ENCODE results near the gene CSMD2.
"Not testable (repeated sequence)": the region's sequence is repeated elsewhere in the genome, so short reads cannot be mapped to it uniquely, and the experiment has no call there.

Gene CSMD2

GRCh38 chr1:34083974-34084373 lies 81.1 kb downstream of the CSMD2 start:
- Histone ChIP-seq H2AFZ (ENCODE audit: low read length) (no peak overlapping the region), H3K36me3 (replicated peaks; ENCODE audit: insufficient read depth, low read length) (no peaks in the 10 kb centered on the region), H3K9me3 (replicated peaks; ENCODE audit: insufficient read depth, low read length) (no peaks in the 10 kb centered on the region), H3K4me2 (ENCODE audit: low read depth, low read length) (no peak overlapping the region), H4K20me1 (ENCODE audit: insufficient read depth, low read length) (no peaks in the 10 kb centered on the region), H3K79me2 (ENCODE audit: low read length) (no peaks in the 10 kb centered on the region), H3K27ac (ENCODE audit: low read length) (no peak overlapping the region), H3K9ac (ENCODE audit: low read length) (no peak overlapping the region), H3F3A (ENCODE audit: insufficient read depth, low read length) (no peaks in the 10 kb centered on the region), H3K4me1 (ENCODE audit: low read length) (no peaks in the 10 kb centered on the region), H3K9me2 (replicated peaks; ENCODE audit: insufficient read depth, low read length) (no peaks in the 10 kb centered on the region), H3K4me3 (ENCODE audit: low read length) (no peak overlapping the region), H3K27me3 (replicated peaks; ENCODE audit: insufficient read depth, low read length) (peaks cover 5% of the 10 kb centered on the region; the same call in 1 of the 2 replicates)
- DNase-seq: no peak
- no peak for TF ChIP-seq EZH2 (optimal IDR thresholded peaks at IDR 0.05; ENCODE audit: low read depth, low read length)
- TF ChIP-seq EZH2phosphoT487 (IDR thresholded peaks at IDR 0.05; ENCODE audit: low read length): no peak

- not testable (repeated sequence) for H3K4me2 ChIP-seq (ENCODE audit: low read depth, low read length); H3K79me2 ChIP-seq (ENCODE audit: low read length); H3K36me3 ChIP-seq (replicated peaks; ENCODE audit: insufficient read depth, low read length); H3K9me3 ChIP-seq (replicated peaks; ENCODE audit: insufficient read depth, low read length); H2AFZ ChIP-seq (ENCODE audit: low read length); H3K4me1 ChIP-seq (ENCODE audit: low read length); H3K27ac ChIP-seq (ENCODE audit: low read length); DNase-seq; H3K9ac ChIP-seq (ENCODE audit: low read length); H3F3A ChIP-seq (ENCODE audit: insufficient read depth, low read length); H4K20me1 ChIP-seq (ENCODE audit: insufficient read depth, low read length); H3K9me2 ChIP-seq (replicated peaks; ENCODE audit: insufficient read depth, low read length); H3K27me3 ChIP-seq (replicated peaks; ENCODE audit: insufficient read depth, low read length); H3K4me3 ChIP-seq (ENCODE audit: low read length)
Measured at GRCh38 chr1:34082085-34082670, 82.9 kb downstream of the CSMD2 start.

DNA sequence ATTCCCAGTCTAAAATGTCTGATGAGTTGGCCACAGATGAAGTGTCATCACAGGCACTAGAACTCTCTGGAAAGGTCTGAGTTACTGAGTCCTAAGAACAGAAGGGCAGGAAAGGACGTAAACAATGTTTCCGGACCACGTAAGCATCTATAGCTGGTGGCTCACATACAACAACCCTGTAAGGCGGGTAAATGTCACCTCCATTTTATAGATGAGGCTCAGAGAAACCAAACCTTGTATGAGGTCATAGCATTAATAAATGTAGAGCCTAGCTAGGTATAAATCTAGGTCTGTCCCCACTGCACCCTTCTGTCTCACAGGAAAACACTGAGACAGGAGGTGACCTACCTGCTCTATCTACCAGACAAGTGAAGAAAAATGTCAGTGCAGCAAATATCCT lies 86.6 kb downstream of the CSMD2 start:
- no peak for DNase-seq
- TF ChIP-seq EZH2 (optimal IDR thresholded peaks at IDR 0.05; ENCODE audit: low read depth, low read length) (no peak), EZH2phosphoT487 (IDR thresholded peaks at IDR 0.05; ENCODE audit: low read length) (no peak)
- TF ChIP-seq, protein P1, sequence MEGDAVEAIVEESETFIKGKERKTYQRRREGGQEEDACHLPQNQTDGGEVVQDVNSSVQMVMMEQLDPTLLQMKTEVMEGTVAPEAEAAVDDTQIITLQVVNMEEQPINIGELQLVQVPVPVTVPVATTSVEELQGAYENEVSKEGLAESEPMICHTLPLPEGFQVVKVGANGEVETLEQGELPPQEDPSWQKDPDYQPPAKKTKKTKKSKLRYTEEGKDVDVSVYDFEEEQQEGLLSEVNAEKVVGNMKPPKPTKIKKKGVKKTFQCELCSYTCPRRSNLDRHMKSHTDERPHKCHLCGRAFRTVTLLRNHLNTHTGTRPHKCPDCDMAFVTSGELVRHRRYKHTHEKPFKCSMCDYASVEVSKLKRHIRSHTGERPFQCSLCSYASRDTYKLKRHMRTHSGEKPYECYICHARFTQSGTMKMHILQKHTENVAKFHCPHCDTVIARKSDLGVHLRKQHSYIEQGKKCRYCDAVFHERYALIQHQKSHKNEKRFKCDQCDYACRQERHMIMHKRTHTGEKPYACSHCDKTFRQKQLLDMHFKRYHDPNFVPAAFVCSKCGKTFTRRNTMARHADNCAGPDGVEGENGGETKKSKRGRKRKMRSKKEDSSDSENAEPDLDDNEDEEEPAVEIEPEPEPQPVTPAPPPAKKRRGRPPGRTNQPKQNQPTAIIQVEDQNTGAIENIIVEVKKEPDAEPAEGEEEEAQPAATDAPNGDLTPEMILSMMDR (IDR thresholded peaks at IDR 0.05; ENCODE audit: low read length): no peak
- Histone ChIP-seq H3K27ac (ENCODE audit: low read length) (no peak overlapping the region), H3K4me3 (ENCODE audit: low read length) (no peak overlapping the region), H3K4me1 (ENCODE audit: low read length) (no peaks in the 10 kb centered on the region), H3K9me2 (replicated peaks; ENCODE audit: insufficient read depth, low read length) (no peaks in the 10 kb centered on the region), H3K79me2 (ENCODE audit: low read length) (no peaks in the 10 kb centered on the region), H2AFZ (ENCODE audit: low read length) (no peak overlapping the region), H3F3A (ENCODE audit: insufficient read depth, low read length) (no peaks in the 10 kb centered on the region), H3K9me3 (replicated peaks; ENCODE audit: insufficient read depth, low read length) (no peaks in the 10 kb centered on the region), H3K9ac (ENCODE audit: low read length) (no peak overlapping the region), H3K36me3 (replicated peaks; ENCODE audit: insufficient read depth, low read length) (no peaks in the 10 kb centered on the region), H4K20me1 (ENCODE audit: insufficient read depth, low read length) (no peaks in the 10 kb centered on the region), H3K4me2 (ENCODE audit: low read depth, low read length) (no peak overlapping the region), H3K27me3 (replicated peaks; ENCODE audit: insufficient read depth, low read length) (peaks cover 12% of the 10 kb centered on the region; the same call in 1 of the 2 replicates)

GRCh38 chr1:34075576-34075975 lies 89.5 kb downstream of the CSMD2 start:
- H3K4me1 ChIP-seq (ENCODE audit: low read length): no peaks in the 10 kb centered on the region
- no peak overlapping the region for H3K9ac ChIP-seq (ENCODE audit: low read length)
- no peaks in the 10 kb centered on the region for H4K20me1 ChIP-seq (ENCODE audit: insufficient read depth, low read length)
- no peaks in the 10 kb centered on the region for H3K36me3 ChIP-seq (replicated peaks; ENCODE audit: insufficient read depth, low read length)
- no peak for DNase-seq
- no peak overlapping the region for H3K4me3 ChIP-seq (ENCODE audit: low read length)
- H3K9me3 ChIP-seq (replicated peaks; ENCODE audit: insufficient read depth, low read length): no peaks in the 10 kb centered on the region
- peaks cover 12% of the 10 kb centered on the region; the same call in 1 of the 2 replicates for H3K27me3 ChIP-seq (replicated peaks; ENCODE audit: insufficient read depth, low read length)
- no peak overlapping the region for H2AFZ ChIP-seq (ENCODE audit: low read length)
- H3K9me2 ChIP-seq (replicated peaks; ENCODE audit: insufficient read depth, low read length): no peaks in the 10 kb centered on the region
- no peak overlapping the region for H3K27ac ChIP-seq (ENCODE audit: low read length)
- TF ChIP-seq, protein P1 (IDR thresholded peaks at IDR 0.05; ENCODE audit: low read length): no peak
- TF ChIP-seq EZH2 (optimal IDR thresholded peaks at IDR 0.05; ENCODE audit: low read depth, low read length) (no peak), EZH2phosphoT487 (IDR thresholded peaks at IDR 0.05; ENCODE audit: low read length) (no peak)
- no peaks in the 10 kb centered on the region for H3F3A ChIP-seq (ENCODE audit: insufficient read depth, low read length)
- H3K4me2 ChIP-seq (ENCODE audit: low read depth, low read length): no peak overlapping the region
- no peaks in the 10 kb centered on the region for H3K79me2 ChIP-seq (ENCODE audit: low read length)

Measured in MM.1S (cell line).